WTC11 (cell line): ENCODE results near the gene ANO10. TPM values are rescaled to one million over a fixed set of nuclear protein-coding genes. Genes with fewer than 3 reads are reported as not detected.

Experiments used
- ATAC-seq: fragments of 200-7000 bp; cut with Tn5 transposase; 2 replicates; pipeline ENCODE4 v1.10.0; 2021; ENCODE audit warnings: mild to moderate bottlenecking, moderate library complexity
- CTCF ChIA-PET: fragments of 300-600 bp; sonication (Branson Sonifier 250); formaldehyde crosslinking; loops from one replicate; lab custom pipeline; 2021; ENCODE audit warnings: antibody characterized with exemption; lab: Charles Lee
- POLR2A ChIA-PET: fragments of 350-600 bp; sonication (Branson Sonifier 250); formaldehyde crosslinking; loops from one replicate; lab custom pipeline; 2021; ENCODE audit warnings: antibody characterized with exemption; lab: Charles Lee
- DNase-seq: peaks from one replicate; pipeline ENCODE4 v3.0.0; 2021; ENCODE audit warnings: low spot score
- H3K27ac Mint-ChIP-seq: 2 replicates; pipeline ENCODE4 v1.8.0; 2021; ENCODE audit warnings: mixed read lengths
- H3K27me3 Mint-ChIP-seq: 2 replicates; pipeline ENCODE4 v1.8.0; 2021; ENCODE audit warnings: low read depth, mild to moderate bottlenecking, moderate library complexity, mixed read lengths
- H3K36me3 Mint-ChIP-seq: 2 replicates; pipeline ENCODE4 v1.8.0; 2021; ENCODE audit warnings: mixed read lengths
- H3K4me1 Mint-ChIP-seq: 2 replicates; pipeline ENCODE4 v1.8.0; 2022; ENCODE audit warnings: mixed read lengths
- H3K4me3 Mint-ChIP-seq: 2 replicates; pipeline ENCODE4 v1.8.0; 2021; ENCODE audit warnings: mild to moderate bottlenecking, moderate library complexity, mixed read lengths
- H3K9me3 Mint-ChIP-seq: 2 replicates; pipeline ENCODE4 v1.8.0; 2021; ENCODE audit warnings: mixed read lengths
- ETV6 ChIP-seq: sonication (generic); formaldehyde crosslinking; IDR thresholded peaks from 2 replicates; pipeline ENCODE4 v1.8.1; 2022; ENCODE audit warnings: mild to moderate bottlenecking, missing genetic modification reagents
- FOXK1 ChIP-seq: sonication (generic); formaldehyde crosslinking; IDR thresholded peaks from 2 replicates; pipeline ENCODE4 v1.8.0; 2022; ENCODE audit warnings: mild to moderate bottlenecking, moderate library complexity, missing genetic modification reagents
- RORB ChIP-seq: fragments of 250-450 bp; sonication (Bioruptor Pico); IDR thresholded peaks from 2 replicates; pipeline ENCODE4 v1.9.0; 2021; ENCODE audit warnings: mild to moderate bottlenecking
- total RNA-seq: library from RNA; stranded (reverse); gene quantifications from 3 replicates; pipeline ENCODE4 v1.2.3, GENCODE V29; 2021
- TF ChIP-seq, protein P1 (sequence below): sonication (generic); formaldehyde crosslinking; IDR thresholded peaks from 2 replicates; pipeline ENCODE4 v1.8.1; 2022; ENCODE audit warnings: low read depth, mild to moderate bottlenecking, moderate library complexity, missing genetic modification reagents, borderline replicate concordance
- TF ChIP-seq, protein P2 (sequence below): sonication (generic); formaldehyde crosslinking; IDR thresholded peaks from 2 replicates; pipeline ENCODE4 v1.8.0; 2022; ENCODE audit warnings: mild to moderate bottlenecking, missing genetic modification reagents
- TF ChIP-seq, protein P3 (sequence below): sonication (generic); formaldehyde crosslinking; IDR thresholded peaks from 2 replicates; pipeline ENCODE4 v1.8.0; 2023; ENCODE audit warnings: missing genetic modification reagents, mild to moderate bottlenecking, borderline replicate concordance
- TF ChIP-seq, protein P4 (sequence below): sonication (generic); formaldehyde crosslinking; IDR thresholded peaks from 2 replicates; pipeline ENCODE4 v1.8.0; 2022; ENCODE audit warnings: mild to moderate bottlenecking, missing genetic modification reagents
- TF ChIP-seq, protein P5 (sequence below): sonication (generic); formaldehyde crosslinking; IDR thresholded peaks from 2 replicates; pipeline ENCODE4 v1.8.1; 2023; ENCODE audit warnings: mild to moderate bottlenecking, moderate library complexity, missing genetic modification reagents
- TF ChIP-seq, protein P6 (sequence below): sonication (generic); formaldehyde crosslinking; IDR thresholded peaks from 2 replicates; pipeline ENCODE4 v1.8.1; 2023; ENCODE audit warnings: mild to moderate bottlenecking, missing genetic modification reagents, moderate library complexity
- TF ChIP-seq, protein P7 (sequence below): sonication (generic); formaldehyde crosslinking; conservative IDR thresholded peaks from 2 replicates; pipeline ENCODE4 v1.8.1; 2022; ENCODE audit warnings: mild to moderate bottlenecking, missing genetic modification reagents

Gene ANO10
- total RNA-seq, 1 experiment from 2014 or later, result 35.1 TPM

DNA sequence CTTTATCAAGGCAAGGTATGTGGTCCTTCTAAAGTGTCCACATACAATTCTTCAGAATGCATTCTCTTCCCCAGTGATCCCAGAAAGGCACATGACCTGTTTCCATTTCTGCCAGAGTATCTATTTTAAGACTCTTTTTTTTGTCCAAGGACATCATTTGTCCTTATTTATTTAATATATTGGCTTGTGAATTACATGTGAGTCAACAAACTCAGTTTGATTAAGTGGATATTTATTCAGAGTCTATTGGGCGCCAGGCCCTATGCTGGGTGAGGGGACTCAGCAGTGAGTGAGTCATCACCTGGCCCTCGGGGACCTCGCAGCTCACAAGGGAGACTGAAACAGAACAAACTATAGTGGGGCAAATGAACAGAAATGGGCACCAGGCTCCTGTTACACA lies 198.7 kb downstream of the ANO10 start:
- CTCF ChIA-PET, result interaction anchor here (1.3 kb wide), 1 partner anchor 80 kb away, joined by 3 read pairs; no protein-coding TSS in a partner anchor
- ATAC-seq, result no peak
- no peaks in the 10 kb centered on the region for H3K27me3 Mint-ChIP-seq

More for the DNA sequence above, 198.7 kb downstream of the ANO10 start:
- TF ChIP-seq, protein P1, sequence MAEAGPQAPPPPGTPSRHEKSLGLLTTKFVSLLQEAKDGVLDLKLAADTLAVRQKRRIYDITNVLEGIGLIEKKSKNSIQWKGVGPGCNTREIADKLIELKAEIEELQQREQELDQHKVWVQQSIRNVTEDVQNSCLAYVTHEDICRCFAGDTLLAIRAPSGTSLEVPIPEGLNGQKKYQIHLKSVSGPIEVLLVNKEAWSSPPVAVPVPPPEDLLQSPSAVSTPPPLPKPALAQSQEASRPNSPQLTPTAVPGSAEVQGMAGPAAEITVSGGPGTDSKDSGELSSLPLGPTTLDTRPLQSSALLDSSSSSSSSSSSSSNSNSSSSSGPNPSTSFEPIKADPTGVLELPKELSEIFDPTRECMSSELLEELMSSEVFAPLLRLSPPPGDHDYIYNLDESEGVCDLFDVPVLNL (CRISPR knock-in tag), result no peak
- TF ChIP-seq RORB, result no peak
- TF ChIP-seq, protein P2, sequence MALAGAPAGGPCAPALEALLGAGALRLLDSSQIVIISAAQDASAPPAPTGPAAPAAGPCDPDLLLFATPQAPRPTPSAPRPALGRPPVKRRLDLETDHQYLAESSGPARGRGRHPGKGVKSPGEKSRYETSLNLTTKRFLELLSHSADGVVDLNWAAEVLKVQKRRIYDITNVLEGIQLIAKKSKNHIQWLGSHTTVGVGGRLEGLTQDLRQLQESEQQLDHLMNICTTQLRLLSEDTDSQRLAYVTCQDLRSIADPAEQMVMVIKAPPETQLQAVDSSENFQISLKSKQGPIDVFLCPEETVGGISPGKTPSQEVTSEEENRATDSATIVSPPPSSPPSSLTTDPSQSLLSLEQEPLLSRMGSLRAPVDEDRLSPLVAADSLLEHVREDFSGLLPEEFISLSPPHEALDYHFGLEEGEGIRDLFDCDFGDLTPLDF (CRISPR knock-in tag), result no peak
- TF ChIP-seq, protein P3, sequence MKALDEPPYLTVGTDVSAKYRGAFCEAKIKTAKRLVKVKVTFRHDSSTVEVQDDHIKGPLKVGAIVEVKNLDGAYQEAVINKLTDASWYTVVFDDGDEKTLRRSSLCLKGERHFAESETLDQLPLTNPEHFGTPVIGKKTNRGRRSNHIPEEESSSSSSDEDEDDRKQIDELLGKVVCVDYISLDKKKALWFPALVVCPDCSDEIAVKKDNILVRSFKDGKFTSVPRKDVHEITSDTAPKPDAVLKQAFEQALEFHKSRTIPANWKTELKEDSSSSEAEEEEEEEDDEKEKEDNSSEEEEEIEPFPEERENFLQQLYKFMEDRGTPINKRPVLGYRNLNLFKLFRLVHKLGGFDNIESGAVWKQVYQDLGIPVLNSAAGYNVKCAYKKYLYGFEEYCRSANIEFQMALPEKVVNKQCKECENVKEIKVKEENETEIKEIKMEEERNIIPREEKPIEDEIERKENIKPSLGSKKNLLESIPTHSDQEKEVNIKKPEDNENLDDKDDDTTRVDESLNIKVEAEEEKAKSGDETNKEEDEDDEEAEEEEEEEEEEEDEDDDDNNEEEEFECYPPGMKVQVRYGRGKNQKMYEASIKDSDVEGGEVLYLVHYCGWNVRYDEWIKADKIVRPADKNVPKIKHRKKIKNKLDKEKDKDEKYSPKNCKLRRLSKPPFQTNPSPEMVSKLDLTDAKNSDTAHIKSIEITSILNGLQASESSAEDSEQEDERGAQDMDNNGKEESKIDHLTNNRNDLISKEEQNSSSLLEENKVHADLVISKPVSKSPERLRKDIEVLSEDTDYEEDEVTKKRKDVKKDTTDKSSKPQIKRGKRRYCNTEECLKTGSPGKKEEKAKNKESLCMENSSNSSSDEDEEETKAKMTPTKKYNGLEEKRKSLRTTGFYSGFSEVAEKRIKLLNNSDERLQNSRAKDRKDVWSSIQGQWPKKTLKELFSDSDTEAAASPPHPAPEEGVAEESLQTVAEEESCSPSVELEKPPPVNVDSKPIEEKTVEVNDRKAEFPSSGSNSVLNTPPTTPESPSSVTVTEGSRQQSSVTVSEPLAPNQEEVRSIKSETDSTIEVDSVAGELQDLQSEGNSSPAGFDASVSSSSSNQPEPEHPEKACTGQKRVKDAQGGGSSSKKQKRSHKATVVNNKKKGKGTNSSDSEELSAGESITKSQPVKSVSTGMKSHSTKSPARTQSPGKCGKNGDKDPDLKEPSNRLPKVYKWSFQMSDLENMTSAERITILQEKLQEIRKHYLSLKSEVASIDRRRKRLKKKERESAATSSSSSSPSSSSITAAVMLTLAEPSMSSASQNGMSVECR (CRISPR knock-in tag), result no peak
- TF ChIP-seq, protein P4, sequence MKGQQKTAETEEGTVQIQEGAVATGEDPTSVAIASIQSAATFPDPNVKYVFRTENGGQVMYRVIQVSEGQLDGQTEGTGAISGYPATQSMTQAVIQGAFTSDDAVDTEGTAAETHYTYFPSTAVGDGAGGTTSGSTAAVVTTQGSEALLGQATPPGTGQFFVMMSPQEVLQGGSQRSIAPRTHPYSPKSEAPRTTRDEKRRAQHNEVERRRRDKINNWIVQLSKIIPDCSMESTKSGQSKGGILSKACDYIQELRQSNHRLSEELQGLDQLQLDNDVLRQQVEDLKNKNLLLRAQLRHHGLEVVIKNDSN (CRISPR knock-in tag), result no peak
- no peak for TF ChIP-seq FOXK1 (CRISPR knock-in tag)
- TF ChIP-seq, protein P5, sequence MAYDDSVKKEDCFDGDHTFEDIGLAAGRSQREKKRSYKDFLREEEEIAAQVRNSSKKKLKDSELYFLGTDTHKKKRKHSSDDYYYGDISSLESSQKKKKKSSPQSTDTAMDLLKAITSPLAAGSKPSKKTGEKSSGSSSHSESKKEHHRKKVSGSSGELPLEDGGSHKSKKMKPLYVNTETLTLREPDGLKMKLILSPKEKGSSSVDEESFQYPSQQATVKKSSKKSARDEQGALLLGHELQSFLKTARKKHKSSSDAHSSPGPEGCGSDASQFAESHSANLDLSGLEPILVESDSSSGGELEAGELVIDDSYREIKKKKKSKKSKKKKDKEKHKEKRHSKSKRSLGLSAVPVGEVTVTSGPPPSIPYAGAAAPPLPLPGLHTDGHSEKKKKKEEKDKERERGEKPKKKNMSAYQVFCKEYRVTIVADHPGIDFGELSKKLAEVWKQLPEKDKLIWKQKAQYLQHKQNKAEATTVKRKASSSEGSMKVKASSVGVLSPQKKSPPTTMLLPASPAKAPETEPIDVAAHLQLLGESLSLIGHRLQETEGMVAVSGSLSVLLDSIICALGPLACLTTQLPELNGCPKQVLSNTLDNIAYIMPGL, result no peak
- TF ChIP-seq, protein P6, sequence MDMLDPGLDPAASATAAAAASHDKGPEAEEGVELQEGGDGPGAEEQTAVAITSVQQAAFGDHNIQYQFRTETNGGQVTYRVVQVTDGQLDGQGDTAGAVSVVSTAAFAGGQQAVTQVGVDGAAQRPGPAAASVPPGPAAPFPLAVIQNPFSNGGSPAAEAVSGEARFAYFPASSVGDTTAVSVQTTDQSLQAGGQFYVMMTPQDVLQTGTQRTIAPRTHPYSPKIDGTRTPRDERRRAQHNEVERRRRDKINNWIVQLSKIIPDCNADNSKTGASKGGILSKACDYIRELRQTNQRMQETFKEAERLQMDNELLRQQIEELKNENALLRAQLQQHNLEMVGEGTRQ (CRISPR knock-in tag), result no peak
- TF ChIP-seq, protein P7, sequence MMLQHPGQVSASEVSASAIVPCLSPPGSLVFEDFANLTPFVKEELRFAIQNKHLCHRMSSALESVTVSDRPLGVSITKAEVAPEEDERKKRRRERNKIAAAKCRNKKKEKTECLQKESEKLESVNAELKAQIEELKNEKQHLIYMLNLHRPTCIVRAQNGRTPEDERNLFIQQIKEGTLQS (CRISPR knock-in tag), result no peak
- TF ChIP-seq ETV6, result no peak
- TF ChIP-seq, all 79 proteins: peak for 0
- H3K27ac Mint-ChIP-seq, result no peak overlapping the region
- H3K4me1 Mint-ChIP-seq, result peaks cover 24% of the 10 kb centered on the region
- H3K4me3 Mint-ChIP-seq, result no peak overlapping the region
- DNase-seq, result no peak
- peaks cover 7% of the 10 kb centered on the region for H3K36me3 Mint-ChIP-seq
- peaks cover 4% of the 10 kb centered on the region; the same call in 1 of the 2 replicates for H3K9me3 Mint-ChIP-seq
- POLR2A ChIA-PET, result interaction anchor here (0.6 kb wide), 1 partner anchor 16 kb away, joined by 4 read pairs; no protein-coding TSS in a partner anchor
